Aorta (tissue), 5 donors: ENCODE results near the gene UBA1. TPM values are rescaled to one million over a fixed set of nuclear protein-coding genes. Genes with fewer than 3 reads are reported as not detected.

ENCODE experiments used
- ATAC-seq: fragments of 200-7000 bp; cut with Tn5 transposase; one replicate; pipeline ENCODE4 v1.9.1; 2022; ENCODE audit warnings: moderate library complexity; ENCODE audit not compliant: low FRiP score
- DNase-seq, 2 donors: peaks; one replicate each; pipeline ENCODE4 v3.0.0-alpha.2; 2020
- H3K27ac ChIP-seq, 2 donors: one replicate each; pipeline ENCODE4 v1.5.1; 2013; ENCODE audit warnings: low read length in 2 of 2, mild to moderate bottlenecking in 2 of 2, moderate library complexity in 2 of 2, control low read depth in 1 of 2, inconsistent platforms in 1 of 2, low read depth in 1 of 2
- H3K27me3 ChIP-seq, 2 donors: one replicate each; pipeline ENCODE4 v1.6.1; 2013; ENCODE audit warnings: control low read depth in 1 of 2, low read length in 1 of 2, mild to moderate bottlenecking in 1 of 2, moderate library complexity in 1 of 2; ENCODE audit not compliant: insufficient read depth in 2 of 2, control insufficient read depth in 1 of 2
- H3K36me3 ChIP-seq, 2 donors: one replicate each; pipeline ENCODE4 v1.6.1; 2013; ENCODE audit warnings: control low read depth in 1 of 2, low read length in 1 of 2, mild to moderate bottlenecking in 1 of 2; ENCODE audit not compliant: insufficient read depth in 2 of 2, control insufficient read depth in 1 of 2
- H3K4me1 ChIP-seq, 2 donors: one replicate each; pipeline ENCODE4 v1.6.1; 2013; ENCODE audit warnings: low read length in 2 of 2, control low read depth in 1 of 2, mild to moderate bottlenecking in 1 of 2, moderate library complexity in 1 of 2; ENCODE audit not compliant: insufficient read depth in 2 of 2, control insufficient read depth in 1 of 2
- H3K4me3 ChIP-seq, 2 donors: one replicate each; pipeline ENCODE4 v1.5.1; 2013; ENCODE audit warnings: low read length in 2 of 2, control low read depth in 1 of 2, mild to moderate bottlenecking in 1 of 2
- H3K9me3 ChIP-seq: one replicate; pipeline ENCODE4 v1.6.1; 2013; ENCODE audit warnings: mild to moderate bottlenecking, low read length; ENCODE audit not compliant: control insufficient read depth
- WGBS, 2 donors: extraction: QIAGEN DNeasy Blood & Tissue Kit; methylation state at CpG; one replicate each; pipeline ENCODE4 v1.1.7; 2013; 5-methylcytosine and 5-hydroxymethylcytosine counted together
- intact Hi-C, 2 donors: fragments of 100-400 bp; cut with DNase I; formaldehyde crosslinking; loops; one replicate each; pipeline versions ENCODE4 v1.14.2 to v1.15.0; 2022
- long read RNA-seq, 2 donors: library from polyadenylated mRNA; unstranded; transcript quantifications; one replicate each; pipeline ENCODE4 v2.0.0, GENCODE V29; 2020 to 2021
- polyA plus RNA-seq, 2 donors: library from polyadenylated mRNA; stranded (reverse); fragments of 200-250 nt; gene quantifications; one replicate each; pipeline ENCODE4 v1.2.3, GENCODE V29; 2013
- total RNA-seq, 2 donors: library from RNA; stranded (reverse); fragmentation: NEBNext Ultra II Directional; extraction: Animal tissue kit (Norgen Biotek cat#: 25700); gene quantifications; one replicate each; pipeline ENCODE4 v1.2.1, GENCODE V29; 2021
- donor health status: healthy with polysubstance abuse.
- donor health status: Bipolar disorder and iron deficiency.
- donor health status: DM: no; HTN: no; CAD: no.
- donor health status: DM: no; HTN: no; CAD: no.
- donor health status: DM: yes; HTN: yes; CAD: no.

UBA1 gene
- total RNA-seq (100 to 1,000 TPM; 160 to 167 TPM), polyA plus RNA-seq (100 to 1,000 TPM in 1 of 2 donors, 10 to 100 TPM in 1; 33.8 to 109 TPM)
- long read RNA-seq, donor 1, transcript UBA1-202 (10 exons, 2,497 nt): minor isoform, 6 of 226 reads
- long read RNA-seq, donor 1, transcript UBA1-201 (26 exons, 3,559 nt): major isoform, 67 of 226 reads
- long read RNA-seq, donor 1, transcript UBA1-203 (26 exons, 3,466 nt): minor isoform, 11 of 226 reads
- long read RNA-seq, donor 1, partial matches to known transcripts: 120 of 226 reads
- long read RNA-seq, donor 1, other reads (novel, unspliced or antisense): 22 of 226 reads
- long read RNA-seq, donor 2, transcript UBA1-201 (26 exons, 3,559 nt): major isoform, 36 of 111 reads
- long read RNA-seq, donor 2, transcript UBA1-203 (26 exons, 3,466 nt): minor isoform, 7 of 111 reads
- long read RNA-seq, donor 2, partial matches to known transcripts: 55 of 111 reads
- long read RNA-seq, donor 2, other reads (novel, unspliced or antisense): 12 of 111 reads

- DNase-seq (peak; percentile 98), ATAC-seq (peak; percentile 96)
- Histone ChIP-seq H3K36me3 (peaks cover under 1 to 3% of the 10 kb centered on the region in 2 donors), H3K4me1 (peaks cover 0 to 3% of the 10 kb centered on the region in 2 donors), H3K9me3 (no peaks in the 10 kb centered on the region), H3K4me3 (peak within 1 kb of the TSS; percentile 35 to 76), H3K27ac (peak within 1 kb of the TSS; percentile 10 to 90), H3K27me3 (no peaks in the 10 kb centered on the region)
- WGBS, 2 donors: 1% methylated on average over 40 to 50 of the region's 50 CpGs
- intact Hi-C loops: loop anchor here (1.0 to 10.0 kb wide), 4 partner anchors 25 to 831 kb away; partner anchors contain the start of gene CDK16 (in 1 of the 2)
Measured at GRCh38 chrX:47193475-47194193, at the start of gene UBA1. TSS of gene UBA1 (plus strand) at chrX:47193829. CDS start at chrX:47198803, 4,974 bp downstream.

DNA sequence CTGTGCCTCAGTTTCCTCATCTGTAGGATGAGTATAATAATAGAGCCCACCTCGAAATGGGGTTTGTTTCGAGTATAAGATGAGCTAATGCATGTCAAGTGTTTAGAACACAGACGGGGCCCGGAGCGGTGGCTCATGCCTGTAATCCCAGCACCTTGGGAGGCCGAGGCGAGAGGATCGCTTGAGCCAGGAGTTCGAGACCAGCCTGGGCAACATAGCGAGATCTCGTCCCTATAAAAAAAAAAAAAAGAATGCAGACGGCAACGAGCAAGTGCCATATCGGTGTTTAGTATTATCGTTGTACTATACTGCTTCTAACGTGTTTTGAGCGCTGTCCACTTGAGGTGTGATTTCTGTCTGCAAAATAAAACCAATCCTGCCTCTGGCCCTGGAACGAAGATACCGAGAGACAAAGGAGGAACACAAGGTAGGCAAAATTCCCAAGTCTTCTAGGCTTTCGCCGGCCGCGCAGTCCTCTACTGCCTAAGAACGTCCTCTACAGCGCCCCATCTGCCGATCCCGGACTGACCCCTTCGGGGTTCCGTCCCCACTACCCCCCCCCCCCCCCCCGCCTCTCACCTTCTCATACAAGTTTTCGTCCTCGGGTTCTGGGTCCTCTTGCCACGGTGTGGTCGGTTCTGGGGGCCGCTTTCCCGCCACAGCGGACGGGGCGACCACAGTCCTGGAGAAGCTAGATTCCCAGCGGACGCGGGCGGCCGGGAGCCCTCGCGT is 49.6 kb upstream of the UBA1 start:
- Histone ChIP-seq H3K27me3 (no peaks in the 10 kb centered on the region), H3K36me3 (peaks cover 0 to 1% of the 10 kb centered on the region in 2 donors), H3K4me1 (no peaks in the 10 kb centered on the region), H3K9me3 (no peaks in the 10 kb centered on the region), H3K4me3 (peak overlapping the region; percentile 29 to 76), H3K27ac (peak overlapping the region in 1 of 2 donors; percentile 63)
- peak; percentile 60 to 74 for DNase-seq
- WGBS, 2 donors: 3 to 39% methylated on average over 43 to 44 of the region's 46 CpGs
- ATAC-seq: peak; percentile 43
- intact Hi-C loops: no loop called here

DNA sequence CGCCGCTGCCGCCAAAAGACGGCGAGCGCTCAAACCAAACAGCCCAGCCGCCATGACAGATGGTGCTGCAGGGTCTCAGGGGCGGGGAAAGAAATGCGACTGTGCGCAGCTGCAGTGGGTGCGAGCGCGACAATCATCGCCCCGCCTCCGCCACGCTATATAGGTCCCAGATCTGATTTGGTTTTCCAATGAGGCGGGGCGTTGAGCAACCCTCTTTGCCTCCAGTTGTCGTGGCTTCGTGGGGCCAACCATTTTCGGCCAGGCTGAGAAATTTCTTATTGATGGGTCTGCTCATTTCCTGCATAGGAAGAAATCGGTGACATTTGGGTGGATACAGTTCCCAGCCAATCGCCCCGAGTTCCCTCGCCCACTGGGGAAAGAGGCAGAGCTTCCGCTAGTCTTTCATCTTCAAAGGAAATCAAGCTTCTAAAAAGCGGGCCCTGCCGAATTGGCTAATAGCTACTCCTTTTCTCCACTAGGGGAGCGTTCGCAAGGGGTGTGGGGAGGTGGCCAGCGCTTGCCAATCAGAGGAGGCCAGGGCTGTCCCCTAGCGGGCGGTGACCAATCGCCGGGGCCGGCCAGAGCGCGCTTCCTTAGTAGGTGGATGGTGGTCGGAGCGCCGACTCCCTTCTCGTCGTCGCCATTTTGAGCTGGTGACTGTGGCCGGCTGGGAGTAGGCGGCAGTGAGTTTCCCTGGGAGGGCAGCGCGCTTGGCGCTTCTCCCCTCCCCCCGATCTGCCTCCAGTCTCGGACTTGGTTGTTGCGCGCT is 48.8 kb upstream of the UBA1 start, which contains the start of the genes NDUFB11 and RBM10:
NDUFB11 (minus strand) TSS at position 77 of the 769 bp plus-strand sequence; CDS start at position 54, 23 bp downstream.
RBM10 (plus strand) TSS at position 596 of the 769 bp plus-strand sequence. CDS start 2,261 bp downstream, outside the sequence.
- intact Hi-C loops: no loop called here
- no peaks in the 10 kb centered on the region for H3K9me3 ChIP-seq
- peaks cover 0 to 1% of the 10 kb centered on the region in 2 donors for H3K36me3 ChIP-seq
- peak within 1 kb of the TSS in 1 of 2 donors; percentile 90 for H3K27ac ChIP-seq
- no peaks in the 10 kb centered on the region for H3K4me1 ChIP-seq
- H3K4me3 ChIP-seq: peak within 1 kb of the TSS; percentile 29 to 76
- no peaks in the 10 kb centered on the region for H3K27me3 ChIP-seq
- 0 to 29% methylated on average over 52 to 54 of the region's 54 CpGs for WGBS, 2 donors
- peak; percentile 96 for DNase-seq
- ATAC-seq: peak; percentile 98

DNA sequence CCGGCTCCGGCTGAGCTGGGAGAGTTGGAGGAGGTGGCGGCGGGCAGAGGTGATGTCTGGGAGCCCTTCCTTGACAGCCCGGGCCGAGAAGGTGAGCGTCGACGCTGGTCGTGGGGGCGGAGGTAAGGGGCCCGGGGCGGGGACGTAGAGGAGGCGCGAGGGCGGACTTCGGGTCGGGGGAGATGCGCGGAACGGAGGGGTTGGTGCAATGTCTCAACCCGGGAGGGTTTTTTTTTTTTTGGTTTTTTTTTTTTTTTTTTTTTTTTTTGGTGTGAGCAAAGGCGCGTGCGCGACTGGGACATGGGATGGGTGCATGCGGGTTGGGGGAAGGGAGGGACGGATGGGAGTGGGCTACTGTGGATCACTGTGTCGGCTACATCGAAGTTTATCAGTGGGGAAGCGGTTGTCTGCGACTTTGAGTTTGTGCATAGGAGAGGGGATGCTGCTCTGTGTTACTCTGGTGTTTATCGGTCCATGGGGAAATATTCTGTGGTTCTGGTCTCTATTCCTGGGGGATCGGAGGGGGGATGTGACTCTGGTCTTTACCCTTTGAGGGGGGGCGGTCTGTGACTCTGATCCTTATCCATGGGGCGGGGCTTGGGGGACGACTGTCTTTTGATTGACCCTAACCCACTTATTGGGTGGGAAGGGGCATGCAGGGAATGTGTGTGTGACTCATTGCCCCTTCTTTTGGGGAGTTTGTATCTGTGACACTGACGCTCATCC is 48.1 kb upstream of the UBA1 start:
- DNase-seq: no peak
- H3K4me3 ChIP-seq: peak overlapping the region; percentile 17 to 57
- H3K36me3 ChIP-seq: peaks cover 0 to under 1% of the 10 kb centered on the region in 2 donors
- ATAC-seq: peak; percentile 43
- peak overlapping the region in 1 of 2 donors; percentile 90 for H3K27ac ChIP-seq
- H3K27me3 ChIP-seq: no peaks in the 10 kb centered on the region
- intact Hi-C loops: no loop called here
- WGBS, 2 donors: 1 to 35% methylated on average over 39 of the region's 39 CpGs
- no peaks in the 10 kb centered on the region for H3K9me3 ChIP-seq
- no peaks in the 10 kb centered on the region for H3K4me1 ChIP-seq

GRCh38 chrX:47146121-47146935 is 47.3 kb upstream of the UBA1 start:
- ATAC-seq: no peak
- no peaks in the 10 kb centered on the region for H3K36me3 ChIP-seq
- H3K27me3 ChIP-seq: no peaks in the 10 kb centered on the region
- no peak for DNase-seq
- no peaks in the 10 kb centered on the region for H3K9me3 ChIP-seq
- H3K4me3 ChIP-seq: peak overlapping the region; percentile 4 to 17
- WGBS, 2 donors: 4 to 32% methylated on average over 10 of the region's 10 CpGs
- H3K4me1 ChIP-seq: no peaks in the 10 kb centered on the region
- H3K27ac ChIP-seq: peak overlapping the region in 1 of 2 donors; percentile 29
- intact Hi-C loops: no loop called here

DNA sequence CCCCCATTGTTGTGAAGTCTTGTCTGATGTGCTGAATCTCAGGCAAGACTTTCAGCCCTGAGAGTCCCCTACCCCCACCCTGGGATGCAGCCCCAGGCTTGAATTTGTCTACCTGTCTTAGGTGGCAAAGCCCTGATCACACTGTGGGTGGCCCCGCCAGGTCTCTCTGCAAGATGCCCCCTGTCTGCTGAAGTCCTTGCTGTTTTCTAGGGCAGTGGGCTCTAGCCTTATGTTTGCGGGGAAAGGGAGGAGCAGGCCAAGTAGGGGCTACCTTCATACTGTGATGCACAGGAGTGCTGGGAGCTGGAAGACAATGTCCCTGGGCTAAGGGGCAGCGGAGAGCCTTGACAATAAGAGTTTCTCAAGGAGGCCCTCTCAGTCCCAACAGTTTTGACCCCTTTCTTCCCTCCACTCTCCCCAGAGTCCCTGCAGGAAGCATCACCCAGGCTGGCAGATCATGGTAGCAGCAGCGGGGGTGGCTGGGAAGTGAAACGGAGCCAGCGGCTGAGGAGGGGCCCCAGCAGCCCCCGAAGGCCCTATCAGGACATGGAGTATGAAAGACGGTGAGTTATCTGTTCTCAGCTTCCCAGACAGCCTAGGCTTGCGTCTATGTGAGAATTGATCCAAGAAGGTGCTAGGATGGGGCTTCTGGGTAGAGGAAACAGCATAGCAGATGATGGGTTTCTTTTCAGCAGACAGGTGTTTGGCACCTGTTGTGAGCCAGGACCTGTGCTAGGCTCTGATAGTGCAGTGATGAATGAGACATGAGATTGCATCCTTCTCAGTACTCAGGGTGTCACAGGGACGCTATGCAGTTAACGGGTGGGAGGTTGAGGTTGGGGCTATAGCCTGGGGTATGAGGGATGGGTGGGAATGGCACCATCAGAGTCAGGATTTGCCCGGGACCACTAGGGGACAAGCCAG is 46.4 kb upstream of the UBA1 start:
- Histone ChIP-seq H3K27me3 (no peaks in the 10 kb centered on the region), H3K4me3 (no peak overlapping the region), H3K4me1 (no peaks in the 10 kb centered on the region), H3K36me3 (no peaks in the 10 kb centered on the region), H3K27ac (no peak overlapping the region), H3K9me3 (no peaks in the 10 kb centered on the region)
- ATAC-seq (no peak), DNase-seq (no peak)
- intact Hi-C loops: no loop called here
- 74 to 78% methylated on average over 12 of the region's 12 CpGs for WGBS, 2 donors
